Measurements from ENCODE around the gene MRGPRD.

GRCh38 chr11:68961245-68961644 is 19.5 kb downstream of the MRGPRD start:
- TF ChIP-seq CTCF (IDR thresholded peaks at IDR 0.05; ENCODE audit: low read depth, low read length) = no peak
- TF ChIP-seq MYC (IDR thresholded peaks at IDR 0.05; ENCODE audit: low read depth, low read length) = no peak
- no peak for TF ChIP-seq POLR2A (IDR thresholded peaks at IDR 0.05; ENCODE audit: extremely low read depth, insufficient read length)
- no peak for TF ChIP-seq MAX (IDR thresholded peaks at IDR 0.05; ENCODE audit: low read depth, low read length)
